Measurements from ENCODE around the gene PCK1. TPM values are rescaled to one million over a fixed set of nuclear protein-coding genes. Genes with fewer than 3 reads are reported as not detected.

PCK1 gene
- total RNA-seq, 2 donors from 2014 or later = 272 TPM

- Histone ChIP-seq H3K9ac (ENCODE audit: low read depth in 2 of 2, low read length in 2 of 2) (no peak overlapping the region), H3K9me3 (no peaks in the 10 kb centered on the region), H3K4me3 (no peak overlapping the region), H3K4me1 (peaks cover 7% of the 10 kb centered on the region), H3K36me3 (no peaks in the 10 kb centered on the region), H3K27me3 (no peaks in the 10 kb centered on the region), H3K27ac (peak overlapping the region; percentile 52)
- no peak for DNase-seq
- TF ChIP-seq, protein P1, sequence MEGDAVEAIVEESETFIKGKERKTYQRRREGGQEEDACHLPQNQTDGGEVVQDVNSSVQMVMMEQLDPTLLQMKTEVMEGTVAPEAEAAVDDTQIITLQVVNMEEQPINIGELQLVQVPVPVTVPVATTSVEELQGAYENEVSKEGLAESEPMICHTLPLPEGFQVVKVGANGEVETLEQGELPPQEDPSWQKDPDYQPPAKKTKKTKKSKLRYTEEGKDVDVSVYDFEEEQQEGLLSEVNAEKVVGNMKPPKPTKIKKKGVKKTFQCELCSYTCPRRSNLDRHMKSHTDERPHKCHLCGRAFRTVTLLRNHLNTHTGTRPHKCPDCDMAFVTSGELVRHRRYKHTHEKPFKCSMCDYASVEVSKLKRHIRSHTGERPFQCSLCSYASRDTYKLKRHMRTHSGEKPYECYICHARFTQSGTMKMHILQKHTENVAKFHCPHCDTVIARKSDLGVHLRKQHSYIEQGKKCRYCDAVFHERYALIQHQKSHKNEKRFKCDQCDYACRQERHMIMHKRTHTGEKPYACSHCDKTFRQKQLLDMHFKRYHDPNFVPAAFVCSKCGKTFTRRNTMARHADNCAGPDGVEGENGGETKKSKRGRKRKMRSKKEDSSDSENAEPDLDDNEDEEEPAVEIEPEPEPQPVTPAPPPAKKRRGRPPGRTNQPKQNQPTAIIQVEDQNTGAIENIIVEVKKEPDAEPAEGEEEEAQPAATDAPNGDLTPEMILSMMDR (IDR thresholded peaks at IDR 0.05) = no peak
- intact Hi-C loops (cut with DNase I) = no loop called here
Measured at GRCh38 chr20:57530327-57530981, 30.5 kb upstream of the PCK1 start.

DNA sequence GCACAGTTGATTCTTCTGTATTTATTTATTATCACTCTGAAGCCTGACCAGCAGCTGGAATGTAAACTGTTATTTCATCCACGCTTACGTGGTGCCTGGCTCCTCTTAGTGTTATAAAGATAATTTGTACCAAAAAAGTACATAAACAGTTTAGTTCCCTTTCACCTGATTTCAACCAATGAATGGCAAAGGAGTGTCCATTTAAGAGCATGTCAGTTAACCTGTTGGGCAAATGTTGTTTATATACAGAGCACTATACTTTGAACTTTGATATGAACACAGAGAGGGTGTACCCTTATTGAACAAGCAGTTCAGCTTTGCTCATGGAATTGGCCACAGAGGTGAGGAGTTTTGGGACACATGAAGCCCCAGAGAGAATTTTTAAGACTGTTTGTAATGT, 28.8 kb upstream of the PCK1 start:
- Histone ChIP-seq H3K9me3 (no peaks in the 10 kb centered on the region), H3K27me3 (no peaks in the 10 kb centered on the region), H3K4me3 (no peak overlapping the region), H3K9ac (ENCODE audit: low read depth in 2 of 2, low read length in 2 of 2) (peak overlapping the region in 1 of 2 donors; percentile 59), H3K4me1 (peaks cover 7% of the 10 kb centered on the region), H3K27ac (peak overlapping the region; percentile 81), H3K36me3 (no peaks in the 10 kb centered on the region)
- intact Hi-C loops (cut with DNase I) = no loop called here
- DNase-seq = peak; percentile 62
- TF ChIP-seq, protein P1 (IDR thresholded peaks at IDR 0.05) = no peak

GRCh38 chr20:57535297-57535696, 25.6 kb upstream of the PCK1 start:
- H3K9me3 ChIP-seq = no peaks in the 10 kb centered on the region
- TF ChIP-seq, protein P1 (IDR thresholded peaks at IDR 0.05) = no peak

GRCh38 chr20:57536120-57536708, 24.7 kb upstream of the PCK1 start:
- TF ChIP-seq, protein P1 (IDR thresholded peaks at IDR 0.05) = no peak
- Histone ChIP-seq H3K4me1 (peaks cover 4% of the 10 kb centered on the region), H3K4me3 (no peak overlapping the region), H3K9me3 (no peaks in the 10 kb centered on the region), H3K9ac (ENCODE audit: low read depth in 2 of 2, low read length in 2 of 2) (no peak overlapping the region), H3K27ac (peak overlapping the region; percentile 44), H3K36me3 (no peaks in the 10 kb centered on the region), H3K27me3 (no peaks in the 10 kb centered on the region)
- intact Hi-C loops (cut with DNase I) = no loop called here
- no peak for DNase-seq

More at GRCh38 chr20:57535297-57535696, 25.6 kb upstream of the PCK1 start:
- DNase-seq = no peak
- intact Hi-C loops (cut with DNase I) = no loop called here
- Histone ChIP-seq H3K4me3 (no peak overlapping the region), H3K4me1 (peaks cover 7% of the 10 kb centered on the region), H3K27me3 (no peaks in the 10 kb centered on the region), H3K9ac (ENCODE audit: low read depth in 2 of 2, low read length in 2 of 2) (peak overlapping the region in 1 of 2 donors; percentile 24), H3K27ac (no peak overlapping the region), H3K36me3 (no peaks in the 10 kb centered on the region)

GRCh38 chr20:57536771-57537724, 23.9 kb upstream of the PCK1 start:
- Histone ChIP-seq H3K9me3 (no peaks in the 10 kb centered on the region), H3K4me3 (no peak overlapping the region), H3K27me3 (no peaks in the 10 kb centered on the region), H3K4me1 (peaks cover 5% of the 10 kb centered on the region), H3K9ac (ENCODE audit: low read depth in 2 of 2, low read length in 2 of 2) (peak overlapping the region in 1 of 2 donors; percentile 38), H3K27ac (peak overlapping the region; percentile 68), H3K36me3 (no peaks in the 10 kb centered on the region)
- peak; percentile 59 for DNase-seq
- intact Hi-C loops (cut with DNase I) = no loop called here
- TF ChIP-seq, protein P1 (IDR thresholded peaks at IDR 0.05) = no peak
